COLO668 (cell line): ENCODE measurements around the gene CEACAM18.

Source experiments
- DNase-seq: peaks from one replicate; lab custom pipeline; 2025; ENCODE audit not compliant: unreplicated experiment; lab: John Stamatoyannopoulos, UW

Gene CEACAM18

GRCh38 chr19:51525651-51526050 is 47.3 kb downstream of the CEACAM18 start:
- no peak for DNase-seq

GRCh38 chr19:51529301-51529700 is 51.0 kb downstream of the CEACAM18 start:
- no peak for DNase-seq

GRCh38 chr19:51530616-51531015 is 52.3 kb downstream of the CEACAM18 start:
- no peak for DNase-seq

GRCh38 chr19:51531349-51532315 is 53.3 kb downstream of the CEACAM18 start, which contains the start of gene SIGLEC6:
Gene SIGLEC6, minus strand, starts transcription at chr19:51531670. Its CDS starts 22 bp downstream, at chr19:51531648.
- no peak for DNase-seq

GRCh38 chr19:51535535-51535934 is 57.2 kb downstream of the CEACAM18 start:
- DNase-seq, result no peak

GRCh38 chr19:51539821-51540366 is 61.6 kb downstream of the CEACAM18 start:
- DNase-seq, result no peak
